ENCODE measurements around the gene KIAA0232. TPM values are rescaled to one million over a fixed set of nuclear protein-coding genes. Genes with fewer than 3 reads are reported as not detected.
A peak's percentile ranks its signal among the peaks of the same experiment; 100 is the strongest.

The KIAA0232 gene
- total and polyA plus RNA-seq, 10 of the 15 experiments (the other 5 are each of a cell fraction or from before 2014, with no cell fraction given), result 2.8 to 15.1 (median 10.8) TPM

DNA sequence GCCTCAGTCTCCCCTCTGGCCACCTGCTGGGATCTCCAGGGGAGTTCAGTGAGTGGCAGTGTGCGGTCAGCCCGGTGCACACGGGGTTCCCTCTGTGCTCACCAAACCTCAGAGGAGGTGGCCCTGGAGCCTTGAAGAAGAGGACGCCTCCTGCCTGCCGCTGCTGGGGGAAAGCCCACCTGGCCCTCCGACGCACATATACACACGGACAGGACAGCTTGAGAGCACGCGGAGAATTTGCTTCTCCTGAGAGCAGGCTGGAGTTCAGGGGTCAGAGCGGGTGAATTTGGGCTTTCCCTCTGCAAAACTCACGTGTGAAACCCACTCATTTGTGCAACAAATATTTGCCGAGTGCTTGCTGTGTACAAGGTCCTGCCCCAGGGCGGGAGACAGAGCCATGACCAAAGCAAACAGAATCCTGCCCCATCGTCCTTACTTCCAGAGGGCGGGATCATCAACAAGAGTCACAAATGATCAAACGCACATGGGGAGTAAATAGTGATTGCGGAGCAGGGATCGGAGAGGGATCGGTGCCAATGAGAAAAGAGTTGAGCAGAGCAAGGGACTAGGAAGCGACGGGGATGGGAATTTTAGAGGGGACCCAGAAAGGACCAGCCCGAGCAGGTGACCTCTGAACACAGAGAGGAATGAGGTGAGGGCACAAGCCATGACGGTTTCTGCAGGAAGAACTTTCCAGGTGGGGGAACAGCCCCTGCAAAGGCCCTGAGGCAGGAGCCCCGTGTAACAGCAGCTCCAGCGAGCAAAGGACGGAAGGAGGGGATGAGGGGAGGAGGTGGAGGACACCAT, 49.0 kb upstream of the KIAA0232 start (continued):
- TF ChIP-seq, protein P1, sequence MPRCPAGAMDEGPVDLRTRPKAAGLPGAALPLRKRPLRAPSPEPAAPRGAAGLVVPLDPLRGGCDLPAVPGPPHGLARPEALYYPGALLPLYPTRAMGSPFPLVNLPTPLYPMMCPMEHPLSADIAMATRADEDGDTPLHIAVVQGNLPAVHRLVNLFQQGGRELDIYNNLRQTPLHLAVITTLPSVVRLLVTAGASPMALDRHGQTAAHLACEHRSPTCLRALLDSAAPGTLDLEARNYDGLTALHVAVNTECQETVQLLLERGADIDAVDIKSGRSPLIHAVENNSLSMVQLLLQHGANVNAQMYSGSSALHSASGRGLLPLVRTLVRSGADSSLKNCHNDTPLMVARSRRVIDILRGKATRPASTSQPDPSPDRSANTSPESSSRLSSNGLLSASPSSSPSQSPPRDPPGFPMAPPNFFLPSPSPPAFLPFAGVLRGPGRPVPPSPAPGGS (IDR thresholded peaks at IDR 0.05; ENCODE audit: borderline replicate concordance, insufficient read depth, low read depth, low read length, poor library complexity, severe bottlenecking), result no peak
- TF ChIP-seq NR2C2 (IDR thresholded peaks at IDR 0.05; ENCODE audit: borderline replicate concordance, control insufficient read depth, insufficient read length, low read depth) (no peak), NBN (IDR thresholded peaks at IDR 0.05) (no peak), ESRRA (IDR thresholded peaks at IDR 0.05; ENCODE audit: low read length) (no peak)

DNA sequence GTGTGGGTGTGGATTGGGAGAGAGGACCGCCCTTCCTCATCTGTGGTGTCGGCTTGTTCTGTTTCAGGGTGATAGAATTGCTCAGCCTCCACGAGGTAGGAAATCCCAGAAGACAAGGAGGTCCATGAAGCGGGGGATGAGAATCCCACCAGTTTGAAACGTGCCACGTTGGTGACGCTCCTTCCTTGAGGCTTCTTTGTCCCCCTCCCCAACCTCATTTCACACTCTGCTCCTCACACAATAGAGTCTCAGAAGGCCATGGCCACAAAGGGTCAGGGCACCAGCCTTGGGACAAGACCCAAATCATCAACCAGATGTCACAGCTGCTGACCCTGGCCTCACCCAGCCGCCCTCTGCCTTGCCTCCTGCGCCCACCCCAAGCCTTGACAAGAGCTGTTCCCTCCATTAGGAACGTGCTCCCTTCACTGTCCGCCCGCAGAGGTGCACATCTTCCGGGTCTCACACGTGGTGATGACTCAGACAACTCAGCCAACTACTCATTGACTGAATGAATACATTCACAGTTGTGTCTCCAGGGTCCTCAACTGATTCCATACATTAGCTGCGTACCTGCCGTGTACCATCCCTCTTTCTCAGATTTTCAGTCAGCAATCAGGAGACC, 48.3 kb upstream of the KIAA0232 start:
- Histone ChIP-seq H3K27ac (ENCODE audit: control insufficient read depth, insufficient read depth) (no peak overlapping the region), H2AFZ (ENCODE audit: control insufficient read depth, low read depth, low read length) (peak overlapping the region; percentile 4; the same call in 1 of the 2 replicates), H3K4me3 (no peak overlapping the region), H3K9ac (ENCODE audit: control insufficient read depth, insufficient read depth, low read length) (no peak overlapping the region), H3K9me3 (replicated peaks; ENCODE audit: control insufficient read depth, insufficient read depth, low read length) (no peaks in the 10 kb centered on the region), H3K79me2 (ENCODE audit: control insufficient read depth, insufficient read depth, low read length) (no peaks in the 10 kb centered on the region), H3K27me3 (replicated peaks in 1 of 2; ENCODE audit: control insufficient read depth in 2 of 2, insufficient read depth in 2 of 2, low read length in 1 of 2) (no peaks in the 10 kb centered on the region; a peak in 1 of 4 replicates), H4K20me1 (ENCODE audit: control insufficient read depth, insufficient read depth) (no peaks in the 10 kb centered on the region), H3K4me1 (ENCODE audit: control insufficient read depth, insufficient read depth, low read length) (no peaks in the 10 kb centered on the region), H3K4me2 (ENCODE audit: control insufficient read depth, insufficient read depth) (no peak overlapping the region), H3K36me3 (ENCODE audit: control insufficient read depth in 2 of 2, insufficient read depth in 2 of 2, low read length in 1 of 2) (no peaks in the 10 kb centered on the region)
- 44% methylated on average over 16 of the region's 16 CpGs for WGBS (ENCODE audit: insufficient coverage, insufficient replicate concordance, low lambda C conversion rate, missing lambda C conversion rate)
- FAIRE-seq (no peak), ATAC-seq (no peak), DNase-seq (ENCODE audit: low read depth, low spot score) (no peak)
- RAD21 ChIA-PET (ENCODE audit: unreplicated experiment), result interaction anchor here (0.8 to 1.1 kb wide), 2 partner anchors 14 to 17 kb away, joined by 3 to 4 read pairs; no protein-coding TSS in a partner anchor
- intact Hi-C loops (cut with micrococcal nuclease; ENCODE audit: unreplicated experiment), result no loop called here
- no TSS peak for BruUV-seq (replicated peaks)
- SMC1A ChIA-PET (ENCODE audit: uncharacterized antibody, unreplicated experiment), result interaction anchor here (1.0 to 1.8 kb wide), 3 partner anchors 17 to 139 kb away, joined by 3 to 9 read pairs (median 5); no protein-coding TSS in a partner anchor
- POLR2A ChIA-PET, result interaction anchor here (0.7 kb wide), 1 partner anchor 9 kb away, joined by 5 read pairs; no protein-coding TSS in a partner anchor
- in situ Hi-C loops (cut with MboI), result no loop called here
- CTCF ChIA-PET, result interaction anchor here (1.0 to 2.2 kb wide), 2 partner anchors 17 to 139 kb away, joined by 3 to 13 read pairs; no protein-coding TSS in a partner anchor
- TF ChIP-seq SREBF1 (IDR thresholded peaks at IDR 0.05; ENCODE audit: low read length), result no peak
- TF ChIP-seq, protein P2, sequence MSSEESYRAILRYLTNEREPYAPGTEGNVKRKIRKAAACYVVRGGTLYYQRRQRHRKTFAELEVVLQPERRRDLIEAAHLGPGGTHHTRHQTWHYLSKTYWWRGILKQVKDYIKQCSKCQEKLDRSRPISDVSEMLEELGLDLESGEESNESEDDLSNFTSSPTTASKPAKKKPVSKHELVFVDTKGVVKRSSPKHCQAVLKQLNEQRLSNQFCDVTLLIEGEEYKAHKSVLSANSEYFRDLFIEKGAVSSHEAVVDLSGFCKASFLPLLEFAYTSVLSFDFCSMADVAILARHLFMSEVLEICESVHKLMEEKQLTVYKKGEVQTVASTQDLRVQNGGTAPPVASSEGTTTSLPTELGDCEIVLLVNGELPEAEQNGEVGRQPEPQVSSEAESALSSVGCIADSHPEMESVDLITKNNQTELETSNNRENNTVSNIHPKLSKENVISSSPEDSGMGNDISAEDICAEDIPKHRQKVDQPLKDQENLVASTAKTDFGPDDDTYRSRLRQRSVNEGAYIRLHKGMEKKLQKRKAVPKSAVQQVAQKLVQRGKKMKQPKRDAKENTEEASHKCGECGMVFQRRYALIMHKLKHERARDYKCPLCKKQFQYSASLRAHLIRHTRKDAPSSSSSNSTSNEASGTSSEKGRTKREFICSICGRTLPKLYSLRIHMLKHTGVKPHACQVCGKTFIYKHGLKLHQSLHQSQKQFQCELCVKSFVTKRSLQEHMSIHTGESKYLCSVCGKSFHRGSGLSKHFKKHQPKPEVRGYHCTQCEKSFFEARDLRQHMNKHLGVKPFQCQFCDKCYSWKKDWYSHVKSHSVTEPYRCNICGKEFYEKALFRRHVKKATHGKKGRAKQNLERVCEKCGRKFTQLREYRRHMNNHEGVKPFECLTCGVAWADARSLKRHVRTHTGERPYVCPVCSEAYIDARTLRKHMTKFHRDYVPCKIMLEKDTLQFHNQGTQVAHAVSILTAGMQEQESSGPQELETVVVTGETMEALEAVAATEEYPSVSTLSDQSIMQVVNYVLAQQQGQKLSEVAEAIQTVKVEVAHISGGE (CRISPR knock-in tag; IDR thresholded peaks at IDR 0.05), result no peak
- no peak for TF ChIP-seq SMC3 (IDR thresholded peaks at IDR 0.05; ENCODE audit: borderline replicate concordance, low read length)
- TF ChIP-seq ZNF384 (IDR thresholded peaks at IDR 0.05; ENCODE audit: borderline replicate concordance, low read depth, low read length), result no peak
- TF ChIP-seq, protein P3, sequence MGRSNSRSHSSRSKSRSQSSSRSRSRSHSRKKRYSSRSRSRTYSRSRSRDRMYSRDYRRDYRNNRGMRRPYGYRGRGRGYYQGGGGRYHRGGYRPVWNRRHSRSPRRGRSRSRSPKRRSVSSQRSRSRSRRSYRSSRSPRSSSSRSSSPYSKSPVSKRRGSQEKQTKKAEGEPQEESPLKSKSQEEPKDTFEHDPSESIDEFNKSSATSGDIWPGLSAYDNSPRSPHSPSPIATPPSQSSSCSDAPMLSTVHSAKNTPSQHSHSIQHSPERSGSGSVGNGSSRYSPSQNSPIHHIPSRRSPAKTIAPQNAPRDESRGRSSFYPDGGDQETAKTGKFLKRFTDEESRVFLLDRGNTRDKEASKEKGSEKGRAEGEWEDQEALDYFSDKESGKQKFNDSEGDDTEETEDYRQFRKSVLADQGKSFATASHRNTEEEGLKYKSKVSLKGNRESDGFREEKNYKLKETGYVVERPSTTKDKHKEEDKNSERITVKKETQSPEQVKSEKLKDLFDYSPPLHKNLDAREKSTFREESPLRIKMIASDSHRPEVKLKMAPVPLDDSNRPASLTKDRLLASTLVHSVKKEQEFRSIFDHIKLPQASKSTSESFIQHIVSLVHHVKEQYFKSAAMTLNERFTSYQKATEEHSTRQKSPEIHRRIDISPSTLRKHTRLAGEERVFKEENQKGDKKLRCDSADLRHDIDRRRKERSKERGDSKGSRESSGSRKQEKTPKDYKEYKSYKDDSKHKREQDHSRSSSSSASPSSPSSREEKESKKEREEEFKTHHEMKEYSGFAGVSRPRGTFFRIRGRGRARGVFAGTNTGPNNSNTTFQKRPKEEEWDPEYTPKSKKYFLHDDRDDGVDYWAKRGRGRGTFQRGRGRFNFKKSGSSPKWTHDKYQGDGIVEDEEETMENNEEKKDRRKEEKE (IDR thresholded peaks at IDR 0.05), result no peak
- TF ChIP-seq NR2F1 (conservative IDR thresholded peaks at IDR 0.05), result no peak

All from GM12878 (cell line).